Measurements from ENCODE around the gene MMP19.

Gene MMP19

GRCh38 chr12:55788546-55788945, 54.2 kb downstream of the MMP19 start:
- Histone ChIP-seq H3K36me3 (ENCODE audit: control insufficient read depth in 4 of 4, insufficient read depth in 4 of 4, low read length in 3 of 4) (peaks cover 29 to 85% (median 57%) of the 10 kb centered on the region in 4 experiments), H3K27me3 (replicated peaks in 2 of 5; ENCODE audit: control insufficient read depth in 4 of 5, insufficient read depth in 5 of 5, low read length in 4 of 5) (no peaks in the 10 kb centered on the region), H3K9me3 (ENCODE audit: control extremely low read depth in 1 of 5, control insufficient read depth in 4 of 5, insufficient read depth in 2 of 5, low read depth in 1 of 5, low read length in 4 of 5) (no peaks in the 10 kb centered on the region), H3K27ac (ENCODE audit: insufficient read depth in 1 of 2, low read depth in 1 of 2, low read length in 2 of 2, poor library complexity in 1 of 2, severe bottlenecking in 2 of 2) (no peak overlapping the region), H3K4me1 (ENCODE audit: control extremely low read depth in 1 of 4, control insufficient read depth in 4 of 4, insufficient read depth in 4 of 4, low read length in 3 of 4) (no peaks in the 10 kb centered on the region), H3K4me3 (ENCODE audit: control insufficient read depth in 1 of 7, extremely low read depth in 1 of 7, insufficient read depth in 4 of 7, low read depth in 2 of 7, low read length in 6 of 7) (no peak overlapping the region)
- WGBS (ENCODE audit: insufficient coverage): 99% methylated on average over 7 of the region's 7 CpGs
- CTCF ChIA-PET: interaction anchor here (0.9 to 2.0 kb wide), 9 partner anchors 8 to 68 kb away, joined by 3 to 5 read pairs (median 3); partner anchors contain the start of genes GDF11 and RDH5
- POLR2A ChIA-PET: no interaction called here
- DNase-seq: no peak
